Coronary artery (tissue), 2 donors: ENCODE measurements around the gene DNAAF5.

Experiments
- DNase-seq: peaks from one replicate; pipeline ENCODE4 v3.0.0-alpha.2; 2017; ENCODE audit warnings: low spot score
- H3K27ac ChIP-seq, 2 donors: fragments of 200-600 bp; sonication (generic); one replicate each; pipeline ENCODE4 v1.5.1; 2016 to 2019
- H3K4me3 ChIP-seq: fragments of 200-600 bp; sonication (generic); 2 replicates; pipeline ENCODE4 v1.5.1; 2016; ENCODE audit warnings: mild to moderate bottlenecking, moderate library complexity
- CTCF ChIP-seq: fragments of 200-600 bp; sonication (generic); IDR thresholded peaks from one replicate; pipeline ENCODE4 v1.5.1; 2019; ENCODE audit warnings: antibody characterized with exemption

DNAAF5 gene

GRCh38 chr7:707296-708000 lies 19.1 kb upstream of the DNAAF5 start:
- no peak for TF ChIP-seq CTCF
- no peak for DNase-seq
- Histone ChIP-seq H3K27ac (no peak overlapping the region), H3K4me3 (no peak overlapping the region)

- TF ChIP-seq CTCF: no peak
- no peak overlapping the region for H3K27ac ChIP-seq
- DNase-seq: no peak
- no peak overlapping the region for H3K4me3 ChIP-seq
Observed at GRCh38 chr7:710161-710560, 16.3 kb upstream of the DNAAF5 start.

- H3K4me3 ChIP-seq: peak overlapping the region; percentile 86
- no peak for DNase-seq
- H3K27ac ChIP-seq: peak overlapping the region in 1 of 2 donors; percentile 34
- TF ChIP-seq CTCF: no peak
Observed at GRCh38 chr7:711093-711921, 15.2 kb upstream of the DNAAF5 start.

GRCh38 chr7:711922-712380 lies 14.5 kb upstream of the DNAAF5 start:
- Histone ChIP-seq H3K4me3 (peak overlapping the region; percentile 86), H3K27ac (peak overlapping the region in 1 of 2 donors; percentile 34)
- no peak for DNase-seq
- no peak for TF ChIP-seq CTCF

- DNase-seq: no peak
- no peak for TF ChIP-seq CTCF
- H3K27ac ChIP-seq: peak overlapping the region in 1 of 2 donors; percentile 34
- peak overlapping the region; percentile 86 for H3K4me3 ChIP-seq
Observed at GRCh38 chr7:712381-713138, 13.9 kb upstream of the DNAAF5 start.

GRCh38 chr7:713139-713457 lies 13.4 kb upstream of the DNAAF5 start:
- Histone ChIP-seq H3K27ac (no peak overlapping the region), H3K4me3 (no peak overlapping the region)
- DNase-seq: no peak
- no peak for TF ChIP-seq CTCF
